ENCODE results near the gene TYROBP.
A peak's percentile ranks its signal among the peaks of the same experiment; 100 is the strongest.
"Not testable (repeated sequence)": the region's sequence is repeated elsewhere in the genome, so short reads cannot be mapped to it uniquely, and the experiment has no call there.

Gene TYROBP

GRCh38 chr19:35908010-35908441, at the start of gene TYROBP:
TSS of gene TYROBP (minus strand) at chr19:35908295. CDS start at chr19:35908228, 67 bp downstream.
- peak; percentile 50 for DNase-seq

- not testable (repeated sequence) for DNase-seq
Measured at GRCh38 chr19:35957411-35957810, 49.3 kb upstream of the TYROBP start.

GRCh38 chr19:35955881-35956634, 48.0 kb upstream of the TYROBP start:
- no peak for DNase-seq

GRCh38 chr19:35949131-35949530, 41.0 kb upstream of the TYROBP start:
- no peak for DNase-seq

- DNase-seq, result no peak
Measured at GRCh38 chr19:35946203-35946602, 38.1 kb upstream of the TYROBP start.

- no peak for DNase-seq
Measured at GRCh38 chr19:35945121-35945790, 37.2 kb upstream of the TYROBP start.

- no peak for DNase-seq
Measured at GRCh38 chr19:35944556-35944955, 36.5 kb upstream of the TYROBP start.

GRCh38 chr19:35943321-35944301, 35.5 kb upstream of the TYROBP start:
- DNase-seq, result no peak

- DNase-seq, result no peak
Measured at GRCh38 chr19:35942235-35942634, 34.1 kb upstream of the TYROBP start.

- DNase-seq, result no peak
Measured at GRCh38 chr19:35940839-35941238, 32.7 kb upstream of the TYROBP start.

- no peak for DNase-seq
Measured at GRCh38 chr19:35940078-35940775, 32.1 kb upstream of the TYROBP start.

GRCh38 chr19:35939307-35940077, 31.4 kb upstream of the TYROBP start:
- DNase-seq, result no peak

GRCh38 chr19:35938282-35939224, 30.5 kb upstream of the TYROBP start:
- no peak for DNase-seq

- no peak for DNase-seq
Measured at GRCh38 chr19:35937345-35938281, 29.5 kb upstream of the TYROBP start.

- no peak for DNase-seq
Measured at GRCh38 chr19:35936738-35937268, 28.7 kb upstream of the TYROBP start.

GRCh38 chr19:35935911-35936737, 28.0 kb upstream of the TYROBP start, which contains the start of gene LRFN3:
TSS of gene LRFN3 (plus strand) at chr19:35936374. CDS start at chr19:35939426, 3,052 bp downstream.
- peak; percentile 40 for DNase-seq

GRCh38 chr19:35932291-35932936, 24.3 kb upstream of the TYROBP start:
- DNase-seq, result no peak

GRCh38 chr19:35931874-35932202, 23.7 kb upstream of the TYROBP start:
- no peak for DNase-seq

All from hematopoietic multipotent progenitor cell treated with erythropoietin and hydrocortisone succinate and interleukin-3 and kit ligand, for 6 days (in vitro differentiated cells).